Thyroid gland (tissue), 4 donors: ENCODE results near the gene EFL1.

Experiments
- CTCF ChIP-seq, 6 experiments: fragments of 200-600 bp in 3 of 6; fragments of 450-650 bp in 3 of 6; sonication (generic) in 3 of 6; IDR thresholded peaks; one replicate each; pipeline ENCODE4 v1.5.1; 2016 to 2019; ENCODE audit warnings: antibody characterized with exemption in 6 of 6, mild to moderate bottlenecking in 2 of 6, inconsistent platforms in 1 of 6, moderate library complexity in 1 of 6
- POLR2A ChIP-seq, 2 donors: fragments of 450-650 bp; IDR thresholded peaks; one replicate each; pipeline ENCODE4 v1.6.1; 2017; ENCODE audit warnings: antibody characterized with exemption in 2 of 2, mild to moderate bottlenecking in 2 of 2, moderate library complexity in 1 of 2

DNA sequence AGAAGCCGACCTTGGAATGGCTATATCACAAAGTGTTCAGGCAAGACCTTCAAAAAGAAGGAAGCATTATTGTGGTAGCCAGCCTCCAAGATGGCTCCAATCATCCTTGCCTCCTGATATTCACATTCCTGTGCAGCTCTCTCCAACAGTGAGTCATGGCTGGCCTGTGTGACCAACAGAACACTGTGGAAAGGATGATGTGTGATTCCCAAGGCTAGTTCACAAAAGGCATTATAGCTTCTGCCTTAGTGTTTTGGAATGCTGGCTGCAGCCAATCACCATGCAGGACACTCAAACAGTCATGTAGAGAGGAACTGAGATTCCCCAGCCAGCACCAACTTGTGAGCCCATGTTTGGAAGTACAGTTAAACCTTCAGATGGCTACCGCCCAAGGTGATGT lies 102.6 kb downstream of the EFL1 start:
- TF ChIP-seq CTCF (IDR thresholded peaks at IDR 0.05) (no peak), POLR2A (IDR thresholded peaks at IDR 0.05) (no peak)
